DND-41 (cell line): ENCODE results near the gene DNAJC6.
A peak's percentile ranks its signal among the peaks of the same experiment; 100 is the strongest.

Experiments
- ATAC-seq: fragments of 200-7000 bp; cut with Tn5 transposase; 3 replicates; pipeline ENCODE4 v1.9.1; 2021; ENCODE audit warnings: low read depth; ENCODE audit not compliant: insufficient read depth
- DNase-seq: peaks from one replicate; pipeline ENCODE4 v3.0.0-alpha.2; 2020
- H2AFZ ChIP-seq: 2 replicates; pipeline ENCODE4 v1.6.0; 2012; ENCODE audit warnings: low read depth, low read length
- H3K27ac ChIP-seq: 2 replicates; pipeline ENCODE4 v1.5.1; 2012; ENCODE audit warnings: low read length, inconsistent platforms
- H3K27me3 ChIP-seq: fragments of 200-600 bp; sonication (generic); 2 replicates; pipeline ENCODE4 v1.6.0; 2012; ENCODE audit warnings: low read length, mild to moderate bottlenecking, inconsistent platforms; ENCODE audit not compliant: insufficient read depth, poor library complexity
- H3K36me3 ChIP-seq: 2 replicates; pipeline ENCODE4 v1.5.1; 2012; ENCODE audit warnings: low read length, inconsistent platforms; ENCODE audit not compliant: insufficient read depth
- H3K4me1 ChIP-seq: 2 replicates; pipeline ENCODE4 v1.5.1; 2012; ENCODE audit warnings: mild to moderate bottlenecking, low read length; ENCODE audit not compliant: insufficient read depth
- H3K4me2 ChIP-seq: 2 replicates; pipeline ENCODE4 v1.6.0; 2012; ENCODE audit warnings: mild to moderate bottlenecking, moderate library complexity, low read length, inconsistent platforms; ENCODE audit not compliant: insufficient read depth
- H3K4me3 ChIP-seq, 2 experiments: fragments of 200-600 bp in 1 of 2; shearing (Covaris generic) in 1 of 2; 2 replicates each; pipeline ENCODE4 v1.5.1; 2012 to 2016; ENCODE audit warnings: inconsistent platforms in 2 of 2, low read length in 2 of 2, mild to moderate bottlenecking in 2 of 2, low read depth in 1 of 2, moderate library complexity in 1 of 2
- H3K79me2 ChIP-seq: 2 replicates; pipeline ENCODE4 v1.6.0; 2012; ENCODE audit warnings: low read length, inconsistent platforms; ENCODE audit not compliant: insufficient read depth
- H3K9ac ChIP-seq: 2 replicates; pipeline ENCODE4 v1.6.0; 2012; ENCODE audit warnings: low read depth, mild to moderate bottlenecking, inconsistent platforms, low read length, moderate library complexity
- H3K9me3 ChIP-seq: 2 replicates; pipeline ENCODE4 v1.5.1; 2012; ENCODE audit warnings: low read length, moderate library complexity, mild to moderate bottlenecking, inconsistent platforms; ENCODE audit not compliant: insufficient read depth, severe bottlenecking
- H4K20me1 ChIP-seq: 2 replicates; pipeline ENCODE4 v1.6.0; 2012; ENCODE audit warnings: low read length; ENCODE audit not compliant: insufficient read depth
- EZH2 ChIP-seq: IDR thresholded peaks from 3 replicates; pipeline ENCODE4 v1.6.1; 2012; ENCODE audit warnings: borderline replicate concordance, low read depth, mild to moderate bottlenecking, moderate library complexity, low read length, inconsistent platforms; ENCODE audit not compliant: severe bottlenecking
- TF ChIP-seq, protein P1 (sequence below): IDR thresholded peaks from 2 replicates; pipeline ENCODE4 v1.5.1; 2012; ENCODE audit warnings: borderline replicate concordance, low read length, moderate library complexity, mild to moderate bottlenecking; ENCODE audit not compliant: poor library complexity, severe bottlenecking; ENCODE audit errors: extremely low read depth

DNAJC6 gene

DNA sequence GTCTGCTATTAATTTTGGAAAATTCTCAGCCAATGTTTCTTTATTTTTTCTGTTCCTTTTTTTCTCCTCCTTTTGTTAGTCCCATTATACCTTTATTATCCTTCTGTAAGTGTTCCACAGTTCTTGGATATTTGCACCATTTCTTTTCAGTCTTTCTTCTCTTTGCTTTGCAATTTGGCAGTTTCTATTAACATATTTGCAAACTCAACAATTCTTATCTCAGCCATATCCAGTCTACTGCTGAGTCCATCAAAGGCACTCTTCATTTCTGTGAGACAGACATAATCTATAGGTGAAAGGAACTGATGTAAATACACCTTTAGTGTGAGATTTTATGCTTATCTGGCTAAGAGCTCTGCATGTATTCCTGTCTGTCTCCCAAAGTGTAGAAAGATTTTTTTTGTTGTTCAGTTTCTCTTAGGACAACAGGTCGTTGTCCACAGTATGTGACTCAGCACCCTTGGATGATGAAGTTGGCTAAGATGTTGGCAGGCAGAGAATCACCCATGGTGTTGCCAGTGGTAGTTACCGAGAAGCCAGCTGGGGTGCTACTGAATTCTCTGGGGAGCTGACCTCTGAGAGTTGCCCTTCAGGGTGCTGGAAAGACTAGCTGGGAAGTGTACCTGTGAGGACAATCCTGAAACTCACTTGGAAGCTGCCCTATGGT, 149.5 kb downstream of the DNAJC6 start:
- TF ChIP-seq, protein P1, sequence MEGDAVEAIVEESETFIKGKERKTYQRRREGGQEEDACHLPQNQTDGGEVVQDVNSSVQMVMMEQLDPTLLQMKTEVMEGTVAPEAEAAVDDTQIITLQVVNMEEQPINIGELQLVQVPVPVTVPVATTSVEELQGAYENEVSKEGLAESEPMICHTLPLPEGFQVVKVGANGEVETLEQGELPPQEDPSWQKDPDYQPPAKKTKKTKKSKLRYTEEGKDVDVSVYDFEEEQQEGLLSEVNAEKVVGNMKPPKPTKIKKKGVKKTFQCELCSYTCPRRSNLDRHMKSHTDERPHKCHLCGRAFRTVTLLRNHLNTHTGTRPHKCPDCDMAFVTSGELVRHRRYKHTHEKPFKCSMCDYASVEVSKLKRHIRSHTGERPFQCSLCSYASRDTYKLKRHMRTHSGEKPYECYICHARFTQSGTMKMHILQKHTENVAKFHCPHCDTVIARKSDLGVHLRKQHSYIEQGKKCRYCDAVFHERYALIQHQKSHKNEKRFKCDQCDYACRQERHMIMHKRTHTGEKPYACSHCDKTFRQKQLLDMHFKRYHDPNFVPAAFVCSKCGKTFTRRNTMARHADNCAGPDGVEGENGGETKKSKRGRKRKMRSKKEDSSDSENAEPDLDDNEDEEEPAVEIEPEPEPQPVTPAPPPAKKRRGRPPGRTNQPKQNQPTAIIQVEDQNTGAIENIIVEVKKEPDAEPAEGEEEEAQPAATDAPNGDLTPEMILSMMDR, result no peak
- TF ChIP-seq EZH2, result no peak
- DNase-seq (no peak), ATAC-seq (no peak)
- Histone ChIP-seq H3K36me3 (no peaks in the 10 kb centered on the region), H3K9me3 (no peaks in the 10 kb centered on the region), H3K79me2 (no peaks in the 10 kb centered on the region), H3K4me3 (no peak overlapping the region), H3K27ac (no peak overlapping the region), H2AFZ (no peak overlapping the region), H3K4me2 (no peak overlapping the region), H3K9ac (no peak overlapping the region), H4K20me1 (no peaks in the 10 kb centered on the region), H3K4me1 (no peaks in the 10 kb centered on the region), H3K27me3 (no peaks in the 10 kb centered on the region)

- H3K27ac ChIP-seq, result no peak overlapping the region
- DNase-seq (no peak), ATAC-seq (peak; percentile 44; the same call in 2 of the 3 replicates)
- no peaks in the 10 kb centered on the region for H3K27me3 ChIP-seq
- no peak overlapping the region for H3K9ac ChIP-seq
- H3K79me2 ChIP-seq, result no peaks in the 10 kb centered on the region
- H3K4me1 ChIP-seq, result no peaks in the 10 kb centered on the region
- no peak overlapping the region for H3K4me3 ChIP-seq
- no peak overlapping the region for H2AFZ ChIP-seq
- TF ChIP-seq EZH2, result no peak
- TF ChIP-seq, protein P1, result peak; percentile 52
- no peaks in the 10 kb centered on the region for H3K36me3 ChIP-seq
- H4K20me1 ChIP-seq, result no peaks in the 10 kb centered on the region
- H3K4me2 ChIP-seq, result no peak overlapping the region
- H3K9me3 ChIP-seq, result no peaks in the 10 kb centered on the region
Observed at GRCh38 chr1:65459397-65459768, 150.0 kb downstream of the DNAJC6 start.
